GM12878 (cell line): ENCODE measurements around the gene SLC6A7. TPM values are rescaled to one million over a fixed set of nuclear protein-coding genes. Genes with fewer than 3 reads are reported as not detected.

Experiments
- ATAC-seq: fragments of 200-7000 bp; cut with Tn5 transposase; 3 replicates; pipeline ENCODE4 v1.9.1; 2020; ENCODE audit warnings: mild to moderate bottlenecking, moderate library complexity
- BruUV-seq: library from RNA; stranded (reverse); fragments of 400-500 nt; replicated peaks from 2 replicates; lab custom pipeline; 2021; lab: Mats Ljungman, UMichigan
- CTCF ChIA-PET: fragments of 300-600 bp; sonication (Branson Sonifier 250); formaldehyde crosslinking; extraction: SDS; loops from one replicate; lab custom pipeline; 2021; ENCODE audit warnings: inconsistent platforms; lab: Yijun Ruan, JAX
- POLR2A ChIA-PET: fragments of 350-600 bp; formaldehyde crosslinking; extraction: SDS; loops from one replicate; lab custom pipeline; 2021; ENCODE audit warnings: inconsistent platforms; lab: Charles Lee
- RAD21 ChIA-PET: fragments of 300-600 bp; sonication (Branson Sonifier 250); formaldehyde crosslinking; loops from one replicate; lab custom pipeline; 2023; ENCODE audit warnings: antibody characterized with exemption; ENCODE audit not compliant: unreplicated experiment; lab: Charles Lee
- SMC1A ChIA-PET: fragments of 300-600 bp; sonication (Branson Sonifier 250); formaldehyde crosslinking; loops from one replicate; lab custom pipeline; 2023; ENCODE audit not compliant: unreplicated experiment, uncharacterized antibody; lab: Charles Lee
- DNase-seq: peaks from one replicate; pipeline ENCODE4 v3.0.0-alpha.2; 2011; ENCODE audit warnings: low read depth, low spot score
- FAIRE-seq: peaks from 3 replicates; lab custom pipeline; 2011; peaks lifted over from hg19 to GRCh38; lab: Jason Lieb, UNC
- H2AFZ ChIP-seq: 2 replicates; pipeline ENCODE4 v1.6.0; 2011; ENCODE audit warnings: low read depth, low read length, control low read depth; ENCODE audit not compliant: control insufficient read depth
- H3K27ac ChIP-seq: 2 replicates; pipeline ENCODE4 v1.5.1; 2011; ENCODE audit warnings: control low read depth; ENCODE audit not compliant: control insufficient read depth, insufficient read depth
- H3K27me3 ChIP-seq, 2 experiments: replicated peaks in 1 of 2; 2 replicates each; pipeline versions ENCODE4 v1.6.0 to v1.6.1; 2011; ENCODE audit warnings: low read length in 1 of 2; ENCODE audit not compliant: control insufficient read depth in 2 of 2, insufficient read depth in 2 of 2
- H3K36me3 ChIP-seq, 2 experiments: 2 replicates each; pipeline ENCODE4 v1.5.1; 2011; ENCODE audit warnings: low read length in 1 of 2; ENCODE audit not compliant: control insufficient read depth in 2 of 2, insufficient read depth in 2 of 2
- H3K4me1 ChIP-seq: 2 replicates; pipeline ENCODE4 v1.6.1; 2011; ENCODE audit warnings: mild to moderate bottlenecking, low read length, moderate library complexity, mixed read lengths; ENCODE audit not compliant: control insufficient read depth, insufficient read depth
- H3K4me2 ChIP-seq: 2 replicates; pipeline ENCODE4 v1.6.0; 2011; ENCODE audit warnings: control low read depth; ENCODE audit not compliant: control insufficient read depth, insufficient read depth
- H3K4me3 ChIP-seq: fragments of 200-600 bp; sonication (generic); 2 replicates; pipeline ENCODE4 v1.5.1; 2016
- H3K79me2 ChIP-seq: 2 replicates; pipeline ENCODE4 v1.6.0; 2011; ENCODE audit warnings: low read length; ENCODE audit not compliant: control insufficient read depth, insufficient read depth
- H3K9ac ChIP-seq: 2 replicates; pipeline ENCODE4 v1.8.0; 2011; ENCODE audit warnings: low read length, control low read depth, mixed read lengths; ENCODE audit not compliant: control insufficient read depth, insufficient read depth
- H3K9me3 ChIP-seq: replicated peaks from 3 replicates; pipeline ENCODE4 v1.5.1; 2011; ENCODE audit warnings: mild to moderate bottlenecking, low read length; ENCODE audit not compliant: control insufficient read depth, insufficient read depth
- H4K20me1 ChIP-seq: 2 replicates; pipeline ENCODE4 v1.6.0; 2011; ENCODE audit not compliant: control insufficient read depth, insufficient read depth
- EZH2 ChIP-seq: IDR thresholded peaks from 2 replicates; pipeline ENCODE4 v1.6.1; 2012; ENCODE audit warnings: low read depth, mild to moderate bottlenecking, control low read depth, inconsistent platforms, low read length, borderline replicate concordance; ENCODE audit not compliant: control insufficient read depth
- JUNB ChIP-seq: IDR thresholded peaks from 2 replicates; pipeline ENCODE4 v1.6.1; 2016; ENCODE audit warnings: antibody characterized with exemption, mild to moderate bottlenecking
- YBX1 ChIP-seq: fragments of 450-650 bp; IDR thresholded peaks from 2 replicates; pipeline ENCODE4 v1.6.1; 2016; ENCODE audit warnings: antibody characterized with exemption
- WGBS: methylation state at CpG from one replicate; pipeline ENCODE4 v1.1.6; 2016; ENCODE audit warnings: low lambda C conversion rate; ENCODE audit not compliant: insufficient replicate concordance, insufficient coverage; ENCODE audit errors: missing lambda C conversion rate; 5-methylcytosine and 5-hydroxymethylcytosine counted together
- in situ Hi-C: fragments of 300-500 bp; cut with MboI; formaldehyde crosslinking; loops from 9 replicates; pipeline ENCODE4 v1.14.3; 2018; ENCODE audit warnings: mixed read lengths
- intact Hi-C: fragments of 100-400 bp; cut with micrococcal nuclease; formaldehyde crosslinking; loops from one replicate; pipeline ENCODE4 v1.14.2; 2022; ENCODE audit not compliant: unreplicated experiment
- polyA plus RNA-seq, 11 experiments: library from polyadenylated mRNA; depleted of rRNA in 4 of 11; unstranded in 6 of 11; stranded (reverse) in 5 of 11; fragments of >200 nt; fragmentation: Nextera tagmentation in 4 of 11; fragmentation: Illumina TruSeq in 1 of 11; extraction: Ambion mirVana in 4 of 11; extraction: Trizol in 1 of 11; gene quantifications; 1 replicate in 1 of 11; 2 replicates in 10 of 11; pipeline versions ENCODE4 v1.2.1 to v1.2.3, GENCODE V29; 2011 to 2016; ENCODE audit warnings: inconsistent platforms in 2 of 11, missing spikeins in 2 of 11, low read depth in 1 of 11
- total RNA-seq, 4 experiments: library from RNA; depleted of rRNA in 3 of 4; stranded (reverse); fragments of >200 nt in 3 of 4; fragmentation: Illumina TruSeq in 1 of 4; extraction: Trizol in 1 of 4; gene quantifications; 2 replicates each; pipeline versions ENCODE4 v1.2.1 to v1.2.3, GENCODE V29; 2013 to 2021

The SLC6A7 gene
- total and polyA plus RNA-seq, 10 of the 15 experiments (the other 5 are each of a cell fraction or from before 2014, with no cell fraction given): 0.01 to 0.15 (median 0.06) TPM; not detected in 7

- no peak for TF ChIP-seq EZH2
Observed at GRCh38 chr5:150206098-150206778, 16.4 kb downstream of the SLC6A7 start (continued).

- Histone ChIP-seq H3K4me1 (no peaks in the 10 kb centered on the region), H3K79me2 (no peaks in the 10 kb centered on the region), H3K36me3 (no peaks in the 10 kb centered on the region), H3K27ac (no peak overlapping the region), H3K27me3 (peaks cover 0 to 5% of the 10 kb centered on the region in 2 experiments; a peak in 3 of 4 replicates), H3K9me3 (no peaks in the 10 kb centered on the region), H4K20me1 (no peaks in the 10 kb centered on the region), H3K4me2 (no peak overlapping the region), H3K9ac (no peak overlapping the region), H2AFZ (no peak overlapping the region), H3K4me3 (no peak overlapping the region)
- intact Hi-C loops (no loop called here), in situ Hi-C loops (no loop called here)
- RAD21 ChIA-PET: no interaction called here
- POLR2A ChIA-PET: no interaction called here
- FAIRE-seq: no peak
- SMC1A ChIA-PET: interaction anchor here (1.3 kb wide), 1 partner anchor 230 kb away, joined by 3 read pairs; no protein-coding TSS in a partner anchor
- no peak for DNase-seq
- CTCF ChIA-PET: interaction anchor here (0.8 to 1.4 kb wide), 5 partner anchors 29 to 589 kb away, joined by 3 read pairs; no protein-coding TSS in a partner anchor
- TF ChIP-seq YBX1 (no peak), JUNB (no peak)
- no peak for ATAC-seq
- BruUV-seq: no TSS peak
- WGBS: 51% methylated on average over 6 of the region's 6 CpGs
Observed at GRCh38 chr5:150206779-150207115, 16.9 kb downstream of the SLC6A7 start.
